Dendritic cell treated with granulocyte-macrophage colony-stimulating factor and Interleukin-4, amounts not matched to agents 40 ng/mL and 50 ng/mL, for 4 days (primary cell): ENCODE data around the gene SLC37A1.

Source experiments
- H3K27ac Mint-ChIP-seq: one replicate; pipeline ENCODE4 v1.8.0; 2022; ENCODE audit warnings: mild to moderate bottlenecking, mixed read lengths
- H3K27me3 Mint-ChIP-seq: one replicate; pipeline ENCODE4 v1.8.0; 2022; ENCODE audit warnings: mild to moderate bottlenecking, mixed read lengths
- H3K36me3 Mint-ChIP-seq: one replicate; pipeline ENCODE4 v1.8.0; 2022; ENCODE audit warnings: low read depth, mixed read lengths
- H3K4me1 Mint-ChIP-seq: one replicate; pipeline ENCODE4 v1.8.0; 2022; ENCODE audit warnings: low read depth, mixed read lengths
- H3K4me3 Mint-ChIP-seq: one replicate; pipeline ENCODE4 v1.8.0; 2022; ENCODE audit warnings: mild to moderate bottlenecking, moderate library complexity, mixed read lengths
- H3K9me3 Mint-ChIP-seq: one replicate; pipeline ENCODE4 v1.8.0; 2022; ENCODE audit warnings: mixed read lengths
- intact Hi-C: fragments of 100-400 bp; cut with micrococcal nuclease; formaldehyde crosslinking; loops from one replicate; pipeline ENCODE4 v1.15.0; 2022

SLC37A1 gene

GRCh38 chr21:42542596-42542995, 28.9 kb downstream of the SLC37A1 start:
- intact Hi-C loops, result no loop called here
- no peaks in the 10 kb centered on the region for H3K27me3 Mint-ChIP-seq
- H3K4me3 Mint-ChIP-seq, result no peak overlapping the region
- no peak overlapping the region for H3K27ac Mint-ChIP-seq
- H3K4me1 Mint-ChIP-seq, result no peaks in the 10 kb centered on the region
- no peaks in the 10 kb centered on the region for H3K9me3 Mint-ChIP-seq
- H3K36me3 Mint-ChIP-seq, result peaks cover 90% of the 10 kb centered on the region

GRCh38 chr21:42543106-42543847, 29.6 kb downstream of the SLC37A1 start:
- no peak overlapping the region for H3K27ac Mint-ChIP-seq
- H3K27me3 Mint-ChIP-seq, result no peaks in the 10 kb centered on the region
- intact Hi-C loops, result no loop called here
- no peaks in the 10 kb centered on the region for H3K9me3 Mint-ChIP-seq
- no peak overlapping the region for H3K4me3 Mint-ChIP-seq
- peaks cover 91% of the 10 kb centered on the region for H3K36me3 Mint-ChIP-seq
- no peaks in the 10 kb centered on the region for H3K4me1 Mint-ChIP-seq

GRCh38 chr21:42544544-42544943, 30.9 kb downstream of the SLC37A1 start:
- Mint-ChIP-seq H3K4me3 (no peak overlapping the region), H3K27ac (no peak overlapping the region), H3K9me3 (no peaks in the 10 kb centered on the region), H3K4me1 (no peaks in the 10 kb centered on the region), H3K27me3 (no peaks in the 10 kb centered on the region), H3K36me3 (peaks cover 96% of the 10 kb centered on the region)
- intact Hi-C loops, result no loop called here

GRCh38 chr21:42545317-42545716, 31.7 kb downstream of the SLC37A1 start:
- no peak overlapping the region for H3K27ac Mint-ChIP-seq

GRCh38 chr21:42545745-42546144, 32.1 kb downstream of the SLC37A1 start:
- Mint-ChIP-seq H3K27ac (no peak overlapping the region), H3K9me3 (no peaks in the 10 kb centered on the region), H3K27me3 (no peaks in the 10 kb centered on the region), H3K36me3 (peaks cover 97% of the 10 kb centered on the region), H3K4me1 (no peaks in the 10 kb centered on the region), H3K4me3 (no peak overlapping the region)
- intact Hi-C loops, result no loop called here

More at GRCh38 chr21:42545317-42545716, 31.7 kb downstream of the SLC37A1 start:
- H3K4me1 Mint-ChIP-seq, result no peaks in the 10 kb centered on the region
- no peaks in the 10 kb centered on the region for H3K9me3 Mint-ChIP-seq
- intact Hi-C loops, result no loop called here
- no peak overlapping the region for H3K4me3 Mint-ChIP-seq
- H3K36me3 Mint-ChIP-seq, result peaks cover 96% of the 10 kb centered on the region
- no peaks in the 10 kb centered on the region for H3K27me3 Mint-ChIP-seq

GRCh38 chr21:42546433-42546832, 32.8 kb downstream of the SLC37A1 start:
- peaks cover 94% of the 10 kb centered on the region for H3K36me3 Mint-ChIP-seq
- no peaks in the 10 kb centered on the region for H3K9me3 Mint-ChIP-seq
- H3K27me3 Mint-ChIP-seq, result no peaks in the 10 kb centered on the region
- no peak overlapping the region for H3K27ac Mint-ChIP-seq
- intact Hi-C loops, result no loop called here
- H3K4me1 Mint-ChIP-seq, result no peaks in the 10 kb centered on the region
- no peak overlapping the region for H3K4me3 Mint-ChIP-seq

- Mint-ChIP-seq H3K27me3 (no peaks in the 10 kb centered on the region), H3K4me3 (no peak overlapping the region), H3K4me1 (no peaks in the 10 kb centered on the region), H3K9me3 (no peaks in the 10 kb centered on the region), H3K27ac (no peak overlapping the region), H3K36me3 (peaks cover 88% of the 10 kb centered on the region)
- intact Hi-C loops, result no loop called here
Measured at GRCh38 chr21:42547001-42547905, 33.6 kb downstream of the SLC37A1 start.

- intact Hi-C loops, result no loop called here
- H3K4me1 Mint-ChIP-seq, result no peaks in the 10 kb centered on the region
- peaks cover 82% of the 10 kb centered on the region for H3K36me3 Mint-ChIP-seq
- H3K9me3 Mint-ChIP-seq, result no peaks in the 10 kb centered on the region
- H3K27ac Mint-ChIP-seq, result no peak overlapping the region
- no peak overlapping the region for H3K4me3 Mint-ChIP-seq
- H3K27me3 Mint-ChIP-seq, result no peaks in the 10 kb centered on the region
Measured at GRCh38 chr21:42547906-42548365, 34.3 kb downstream of the SLC37A1 start.

GRCh38 chr21:42548687-42549406, 35.2 kb downstream of the SLC37A1 start:
- no peaks in the 10 kb centered on the region for H3K27me3 Mint-ChIP-seq
- no peaks in the 10 kb centered on the region for H3K9me3 Mint-ChIP-seq
- H3K27ac Mint-ChIP-seq, result no peak overlapping the region
- peaks cover 78% of the 10 kb centered on the region for H3K36me3 Mint-ChIP-seq
- intact Hi-C loops, result no loop called here
- H3K4me1 Mint-ChIP-seq, result no peaks in the 10 kb centered on the region
- no peak overlapping the region for H3K4me3 Mint-ChIP-seq

- H3K36me3 Mint-ChIP-seq, result peaks cover 78% of the 10 kb centered on the region
Measured at GRCh38 chr21:42550817-42551216, 37.2 kb downstream of the SLC37A1 start.

GRCh38 chr21:42552407-42553336, 39.0 kb downstream of the SLC37A1 start:
- Mint-ChIP-seq H3K4me1 (no peaks in the 10 kb centered on the region), H3K9me3 (no peaks in the 10 kb centered on the region), H3K36me3 (peaks cover 77% of the 10 kb centered on the region), H3K4me3 (no peak overlapping the region), H3K27ac (no peak overlapping the region), H3K27me3 (no peaks in the 10 kb centered on the region)
- intact Hi-C loops, result no loop called here

More at GRCh38 chr21:42550817-42551216, 37.2 kb downstream of the SLC37A1 start:
- Mint-ChIP-seq H3K9me3 (no peaks in the 10 kb centered on the region), H3K4me1 (no peaks in the 10 kb centered on the region), H3K27ac (no peak overlapping the region), H3K4me3 (no peak overlapping the region), H3K27me3 (no peaks in the 10 kb centered on the region)
- intact Hi-C loops, result no loop called here

- Mint-ChIP-seq H3K9me3 (no peaks in the 10 kb centered on the region), H3K4me1 (no peaks in the 10 kb centered on the region), H3K27me3 (no peaks in the 10 kb centered on the region), H3K36me3 (peaks cover 76% of the 10 kb centered on the region), H3K4me3 (no peak overlapping the region), H3K27ac (no peak overlapping the region)
- intact Hi-C loops, result no loop called here
Measured at GRCh38 chr21:42553435-42553834, 39.8 kb downstream of the SLC37A1 start.
